Fibroblast of lung (primary cell): ENCODE results near the gene OR14K1. TPM values are rescaled to one million over a fixed set of nuclear protein-coding genes. Genes with fewer than 3 reads are reported as not detected.
"Not testable (repeated sequence)": the region's sequence is repeated elsewhere in the genome, so short reads cannot be mapped to it uniquely, and the experiment has no call there.

Experiments
- DNase-seq, 2 donors: peaks; one replicate each; pipeline versions ENCODE4 v3.0.0 to v3.0.0-alpha.2; 2010; ENCODE audit warnings: low read depth in 2 of 2
- H2AFZ ChIP-seq: 2 replicates; pipeline ENCODE4 v1.5.1; 2012; ENCODE audit warnings: low read length, control low read depth, inconsistent platforms
- H3K27ac ChIP-seq: 2 replicates; pipeline ENCODE4 v1.5.1; 2011; ENCODE audit warnings: low read length, control low read depth; ENCODE audit not compliant: insufficient read depth
- H3K27me3 ChIP-seq: 2 replicates; pipeline ENCODE4 v1.5.1; 2011; ENCODE audit warnings: mild to moderate bottlenecking, low read length; ENCODE audit not compliant: control insufficient read depth, insufficient read depth
- H3K36me3 ChIP-seq: 2 replicates; pipeline ENCODE4 v1.5.1; 2011; ENCODE audit warnings: low read length; ENCODE audit not compliant: control insufficient read depth, insufficient read depth
- H3K4me1 ChIP-seq: 2 replicates; pipeline ENCODE4 v1.5.1; 2011; ENCODE audit warnings: low read length; ENCODE audit not compliant: control insufficient read depth, insufficient read depth; ENCODE audit errors: extremely low read depth
- H3K4me2 ChIP-seq: 2 replicates; pipeline ENCODE4 v1.5.1; 2011; ENCODE audit warnings: low read length, control low read depth; ENCODE audit not compliant: insufficient read depth; ENCODE audit errors: extremely low read depth
- H3K4me3 ChIP-seq, 4 experiments: fragments of 200-600 bp in 1 of 4; sonication (generic) in 1 of 4; replicated peaks in 1 of 4; 2 replicates each; pipeline ENCODE4 v1.5.1; 2011 to 2016; ENCODE audit warnings: low read length in 4 of 4, low read depth in 3 of 4, mild to moderate bottlenecking in 3 of 4, control low read depth in 2 of 4, inconsistent platforms in 1 of 4, mixed read lengths in 1 of 4; ENCODE audit not compliant: insufficient read depth in 1 of 4; ENCODE audit errors: control extremely low read depth in 1 of 4
- H3K79me2 ChIP-seq: 2 replicates; pipeline ENCODE4 v1.5.1; 2012; ENCODE audit warnings: mild to moderate bottlenecking, low read length, inconsistent platforms; ENCODE audit not compliant: control insufficient read depth, insufficient read depth
- H3K9ac ChIP-seq: 2 replicates; pipeline ENCODE4 v1.5.1; 2011; ENCODE audit warnings: mild to moderate bottlenecking, low read length, control low read depth; ENCODE audit not compliant: insufficient read depth
- H3K9me3 ChIP-seq: 2 replicates; pipeline ENCODE4 v1.5.1; 2012; ENCODE audit warnings: low read depth, low read length; ENCODE audit not compliant: control insufficient read depth, insufficient read depth
- H4K20me1 ChIP-seq: 2 replicates; pipeline ENCODE4 v1.5.1; 2011; ENCODE audit warnings: low read length; ENCODE audit not compliant: control insufficient read depth, insufficient read depth; ENCODE audit errors: extremely low read depth
- EZH2 ChIP-seq: IDR thresholded peaks from 2 replicates; pipeline ENCODE4 v1.5.1; 2012; ENCODE audit warnings: low read length, control low read depth, mild to moderate bottlenecking; ENCODE audit errors: missing control alignments
- polyA plus RNA-seq, 2 donors: library from polyadenylated mRNA; depleted of rRNA in 1 of 2; stranded (reverse) in 1 of 2; unstranded in 1 of 2; fragments of >200 nt; gene quantifications; 2 replicates each; pipeline ENCODE4 v1.2.1, GENCODE V29; 2011 to 2012; ENCODE audit warnings: missing spikeins in 1 of 2
- total RNA-seq: library from RNA; depleted of rRNA; stranded (reverse); fragments of >200 nt; gene quantifications from 2 replicates; pipeline ENCODE4 v1.2.1, GENCODE V29; 2014
- TF ChIP-seq, protein P1 (sequence below), 2 donors: IDR thresholded peaks in 1 of 2; conservative IDR thresholded peaks in 1 of 2; 1 replicate in 1 of 2; 2 replicates in 1 of 2; pipeline ENCODE4 v1.5.1; 2011 to 2012; ENCODE audit warnings: low read length in 2 of 2, control low read depth in 1 of 2, inconsistent platforms in 1 of 2, low read depth in 1 of 2, mild to moderate bottlenecking in 1 of 2

OR14K1 gene
- total and polyA plus RNA-seq, 2 donors (not counting 1 experiment from before 2014, with no cell fraction given) = not detected

DNA sequence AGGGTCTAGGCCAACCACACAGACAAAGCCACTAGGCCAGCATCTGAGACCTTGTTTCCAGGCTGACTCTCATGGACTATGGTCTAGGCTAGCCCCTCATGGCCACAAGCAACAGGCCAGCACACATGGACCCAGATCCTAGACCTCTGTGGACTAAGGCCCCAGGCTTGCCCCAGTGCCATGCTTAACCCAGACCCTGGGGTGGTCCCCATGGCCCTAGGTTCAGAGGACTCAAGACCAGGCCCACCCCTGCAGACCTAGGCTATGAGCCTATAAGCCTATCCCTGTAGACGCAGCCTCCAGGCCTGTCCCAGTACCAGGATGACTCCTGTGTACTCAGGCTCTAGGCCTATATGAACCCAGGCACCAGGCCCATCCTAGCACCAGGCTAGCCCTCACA lies 11.5 kb downstream of the OR14K1 start:
- no peak overlapping the region for H2AFZ ChIP-seq
- no peak overlapping the region for H3K27ac ChIP-seq
- no peak overlapping the region for H3K4me3 ChIP-seq
- H3K9ac ChIP-seq = no peak overlapping the region
- no peak for TF ChIP-seq EZH2
- TF ChIP-seq, protein P1, sequence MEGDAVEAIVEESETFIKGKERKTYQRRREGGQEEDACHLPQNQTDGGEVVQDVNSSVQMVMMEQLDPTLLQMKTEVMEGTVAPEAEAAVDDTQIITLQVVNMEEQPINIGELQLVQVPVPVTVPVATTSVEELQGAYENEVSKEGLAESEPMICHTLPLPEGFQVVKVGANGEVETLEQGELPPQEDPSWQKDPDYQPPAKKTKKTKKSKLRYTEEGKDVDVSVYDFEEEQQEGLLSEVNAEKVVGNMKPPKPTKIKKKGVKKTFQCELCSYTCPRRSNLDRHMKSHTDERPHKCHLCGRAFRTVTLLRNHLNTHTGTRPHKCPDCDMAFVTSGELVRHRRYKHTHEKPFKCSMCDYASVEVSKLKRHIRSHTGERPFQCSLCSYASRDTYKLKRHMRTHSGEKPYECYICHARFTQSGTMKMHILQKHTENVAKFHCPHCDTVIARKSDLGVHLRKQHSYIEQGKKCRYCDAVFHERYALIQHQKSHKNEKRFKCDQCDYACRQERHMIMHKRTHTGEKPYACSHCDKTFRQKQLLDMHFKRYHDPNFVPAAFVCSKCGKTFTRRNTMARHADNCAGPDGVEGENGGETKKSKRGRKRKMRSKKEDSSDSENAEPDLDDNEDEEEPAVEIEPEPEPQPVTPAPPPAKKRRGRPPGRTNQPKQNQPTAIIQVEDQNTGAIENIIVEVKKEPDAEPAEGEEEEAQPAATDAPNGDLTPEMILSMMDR (conservative IDR thresholded peaks at IDR 0.05 in 1 of 2, IDR thresholded peaks at IDR 0.05 in 1 of 2; ENCODE audit: low read depth in 1 of 2, low read length in 2 of 2) = no peak
- no peaks in the 10 kb centered on the region for H4K20me1 ChIP-seq
- DNase-seq = no peak
- H3K9me3 ChIP-seq = no peaks in the 10 kb centered on the region
- no peaks in the 10 kb centered on the region for H3K79me2 ChIP-seq
- H3K36me3 ChIP-seq = no peaks in the 10 kb centered on the region
- H3K4me2 ChIP-seq = no peak overlapping the region
- no peaks in the 10 kb centered on the region for H3K27me3 ChIP-seq
- H3K4me1 ChIP-seq = no peaks in the 10 kb centered on the region

DNA sequence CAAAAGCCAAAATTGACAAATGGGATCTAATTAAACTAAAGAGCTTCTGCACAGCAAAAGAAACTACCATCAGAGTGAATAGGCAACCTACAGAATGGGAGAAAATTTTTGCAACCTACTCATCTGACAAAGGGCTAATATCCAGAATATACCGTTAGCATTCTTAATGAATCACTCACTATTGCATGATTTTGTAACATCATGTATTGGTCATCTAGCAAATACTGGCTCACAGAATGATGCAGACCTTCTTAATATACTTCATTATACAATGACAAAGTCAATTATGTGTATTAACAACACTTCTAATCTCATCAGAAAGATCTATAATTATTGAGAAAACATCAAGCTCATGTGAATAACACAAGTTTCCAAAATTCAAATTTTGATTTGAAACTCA lies 15.9 kb downstream of the OR14K1 start:
- H3K4me3 ChIP-seq, DNase-seq, H3K9ac ChIP-seq, H3K9me3 ChIP-seq, H3K4me2 ChIP-seq, H3K27me3 ChIP-seq, H3K79me2 ChIP-seq, H2AFZ ChIP-seq, H3K27ac ChIP-seq, H4K20me1 ChIP-seq, H3K4me1 ChIP-seq, H3K36me3 ChIP-seq: not testable (repeated sequence)

DNA sequence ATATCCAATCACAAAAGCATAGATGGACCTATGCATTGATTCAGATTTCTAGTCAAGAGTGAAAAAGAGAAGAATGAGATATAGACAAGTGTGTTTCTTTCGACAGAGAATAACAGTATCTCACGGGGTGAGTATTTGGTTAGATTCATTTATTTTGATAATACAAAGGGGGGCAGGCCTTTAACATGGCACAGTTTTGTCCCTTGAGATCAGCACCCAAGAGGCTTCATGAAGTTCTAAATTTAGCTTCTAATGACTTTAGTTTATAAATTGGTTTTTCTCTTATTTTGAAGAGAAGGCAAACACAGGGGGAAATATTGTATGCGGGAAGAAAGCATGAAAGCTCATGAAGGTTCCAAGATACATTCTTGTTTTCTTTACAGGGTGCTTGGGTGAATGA lies 22.0 kb downstream of the OR14K1 start, which contains the start of gene OR1C1:
Gene OR1C1 (minus strand): TSS at position 101 of the 400 bp plus-strand sequence. CDS start 2,150 bp downstream, outside the sequence.
- Histone ChIP-seq H2AFZ (no peak within 1 kb of the TSS), H3K79me2 (no peaks in the 10 kb centered on the region), H3K27me3 (no peaks in the 10 kb centered on the region), H3K9me3 (no peaks in the 10 kb centered on the region), H3K36me3 (no peaks in the 10 kb centered on the region), H3K9ac (no peak within 1 kb of the TSS), H4K20me1 (no peaks in the 10 kb centered on the region), H3K4me1 (no peaks in the 10 kb centered on the region), H3K27ac (no peak within 1 kb of the TSS), H3K4me3 (no peak within 1 kb of the TSS), H3K4me2 (no peak within 1 kb of the TSS)
- no peak for DNase-seq
- TF ChIP-seq, protein P1 (conservative IDR thresholded peaks at IDR 0.05 in 1 of 2, IDR thresholded peaks at IDR 0.05 in 1 of 2; ENCODE audit: low read depth in 1 of 2, low read length in 2 of 2) = no peak
- no peak for TF ChIP-seq EZH2
